Keratinocyte (primary cell): ENCODE results near the gene CTNND2. TPM values are rescaled to one million over a fixed set of nuclear protein-coding genes. Genes with fewer than 3 reads are reported as not detected.

ENCODE experiments used
- DNase-seq: peaks from one replicate; pipeline ENCODE4 v3.0.0-alpha.2; 2011; ENCODE audit warnings: low read depth, missing footprints, low spot score
- FAIRE-seq: peaks from 2 replicates; lab custom pipeline; 2011; peaks lifted over from hg19 to GRCh38; lab: Jason Lieb, UNC
- H2AFZ ChIP-seq: 2 replicates; pipeline ENCODE4 v1.6.0; 2012; ENCODE audit warnings: low read length, control low read depth, inconsistent platforms; ENCODE audit not compliant: control insufficient read depth
- H3K27ac ChIP-seq: 2 replicates; pipeline ENCODE4 v1.5.1; 2011; ENCODE audit warnings: low read length; ENCODE audit not compliant: control insufficient read depth, insufficient read depth
- H3K27me3 ChIP-seq: 3 replicates; pipeline ENCODE4 v1.6.0; 2011; ENCODE audit warnings: low read length; ENCODE audit not compliant: control insufficient read depth, insufficient read depth; ENCODE audit errors: extremely low read depth
- H3K36me3 ChIP-seq, 2 experiments: 2 replicates in 1 of 2; 3 replicates in 1 of 2; pipeline ENCODE4 v1.5.1; 2011; ENCODE audit warnings: low read length in 2 of 2, mild to moderate bottlenecking in 1 of 2; ENCODE audit not compliant: control insufficient read depth in 2 of 2, insufficient read depth in 2 of 2; ENCODE audit errors: extremely low read depth in 1 of 2
- H3K4me1 ChIP-seq: 3 replicates; pipeline ENCODE4 v1.5.1; 2011; ENCODE audit warnings: low read length; ENCODE audit not compliant: control insufficient read depth, insufficient read depth; ENCODE audit errors: extremely low read depth
- H3K4me2 ChIP-seq: 3 replicates; pipeline ENCODE4 v1.6.0; 2011; ENCODE audit warnings: low read depth, low read length; ENCODE audit not compliant: control insufficient read depth, insufficient read depth; ENCODE audit errors: extremely low read depth
- H3K4me3 ChIP-seq, 3 experiments: fragments of 200-600 bp in 1 of 3; sonication (generic) in 1 of 3; 2 replicates in 2 of 3; 3 replicates in 1 of 3; pipeline ENCODE4 v1.5.1; 2011 to 2016; ENCODE audit warnings: low read length in 3 of 3, mild to moderate bottlenecking in 3 of 3, control low read depth in 2 of 3, inconsistent platforms in 1 of 3, low read depth in 1 of 3, mixed read lengths in 1 of 3, mixed run types in 1 of 3, moderate library complexity in 1 of 3; ENCODE audit not compliant: control insufficient read depth in 2 of 3, insufficient read depth in 2 of 3; ENCODE audit errors: extremely low read depth in 1 of 3
- H3K79me2 ChIP-seq: 2 replicates; pipeline ENCODE4 v1.6.0; 2012; ENCODE audit warnings: low read length; ENCODE audit not compliant: control insufficient read depth, insufficient read depth
- H3K9ac ChIP-seq: 3 replicates; pipeline ENCODE4 v1.6.0; 2011; ENCODE audit warnings: low read length; ENCODE audit not compliant: control insufficient read depth, insufficient read depth; ENCODE audit errors: extremely low read depth
- H3K9me1 ChIP-seq: 3 replicates; pipeline ENCODE4 v1.6.0; 2011; ENCODE audit warnings: low read length; ENCODE audit not compliant: control insufficient read depth, insufficient read depth; ENCODE audit errors: extremely low read depth
- H3K9me3 ChIP-seq: 2 replicates; pipeline ENCODE4 v1.5.1; 2012; ENCODE audit warnings: low read depth, low read length; ENCODE audit not compliant: control insufficient read depth
- H4K20me1 ChIP-seq: 3 replicates; pipeline ENCODE4 v1.6.0; 2011; ENCODE audit warnings: low read length; ENCODE audit not compliant: control insufficient read depth, insufficient read depth; ENCODE audit errors: extremely low read depth
- CTCF ChIP-seq, 3 experiments: IDR thresholded peaks in 1 of 3; conservative IDR thresholded peaks in 1 of 3; optimal IDR thresholded peaks in 1 of 3; 2 replicates in 2 of 3; 3 replicates in 1 of 3; pipeline versions ENCODE3 to v1.5.1; 2011; ENCODE audit warnings: low read length in 3 of 3, mild to moderate bottlenecking in 3 of 3, moderate library complexity in 2 of 3, control low read depth in 1 of 3, inconsistent platforms in 1 of 3; ENCODE audit not compliant: insufficient read depth in 2 of 3; ENCODE audit errors: extremely low read depth in 1 of 3
- EZH2 ChIP-seq: IDR thresholded peaks from one replicate; pipeline ENCODE4 v1.6.1; 2012; ENCODE audit warnings: inconsistent platforms, mild to moderate bottlenecking, low read length, moderate library complexity
- dilution Hi-C: fragments of 300-500 bp; cut with MboI; formaldehyde crosslinking; loops from one replicate; pipeline ENCODE4 v1.7.0; 2020; ENCODE audit warnings: low sequenced_read_pairs; ENCODE audit not compliant: extremely low pct_ligation_motif_present
- polyA plus RNA-seq, 5 experiments: library from polyadenylated mRNA; depleted of rRNA in 3 of 5; stranded (reverse) in 3 of 5; stranded (forward) in 1 of 5; unstranded in 1 of 5; fragments of >200 nt; gene quantifications; 1 replicate in 1 of 5; 2 replicates in 3 of 5; 3 replicates in 1 of 5; pipeline versions ENCODE4 v1.2.1 to v1.2.3, GENCODE V29; 2011 to 2012; ENCODE audit warnings: missing spikeins in 2 of 5, low read depth in 1 of 5, low replicate concordance in 1 of 5

The CTNND2 gene
- polyA plus RNA-seq, 1 donor (not counting 4 experiments of a cell fraction or from before 2014, with no cell fraction given) = not detected

- TF ChIP-seq EZH2 (no peak), CTCF (optimal IDR thresholded peaks at IDR 0.05 in 1 of 3, IDR thresholded peaks at IDR 0.05 in 1 of 3, conservative IDR thresholded peaks at IDR 0.05 in 1 of 3; ENCODE audit: extremely low read depth in 1 of 3, insufficient read depth in 2 of 3, low read length in 3 of 3) (no peak)
- H3K4me2 ChIP-seq = no peak overlapping the region
- H3K27me3 ChIP-seq = no peaks in the 10 kb centered on the region
- no peaks in the 10 kb centered on the region for H3K36me3 ChIP-seq
- no peak overlapping the region for H3K27ac ChIP-seq
- dilution Hi-C loops = no loop called here
- FAIRE-seq (no peak), DNase-seq (no peak)
- no peak overlapping the region for H2AFZ ChIP-seq
- no peaks in the 10 kb centered on the region for H3K9me3 ChIP-seq
- no peaks in the 10 kb centered on the region for H3K9me1 ChIP-seq
- no peaks in the 10 kb centered on the region for H3K4me1 ChIP-seq
- H3K79me2 ChIP-seq = no peaks in the 10 kb centered on the region
- H4K20me1 ChIP-seq = no peaks in the 10 kb centered on the region
- H3K9ac ChIP-seq = no peak overlapping the region
- no peak overlapping the region for H3K4me3 ChIP-seq
Observed at GRCh38 chr5:11302663-11303062, 601.6 kb downstream of the CTNND2 start.

GRCh38 chr5:11301171-11301570 is 603.1 kb downstream of the CTNND2 start:
- no peak overlapping the region for H2AFZ ChIP-seq
- H3K4me2 ChIP-seq = no peak overlapping the region
- no peaks in the 10 kb centered on the region for H3K79me2 ChIP-seq
- no peak overlapping the region for H3K9ac ChIP-seq
- no peaks in the 10 kb centered on the region for H3K9me1 ChIP-seq
- no peaks in the 10 kb centered on the region for H3K9me3 ChIP-seq
- TF ChIP-seq CTCF (optimal IDR thresholded peaks at IDR 0.05 in 1 of 3, IDR thresholded peaks at IDR 0.05 in 1 of 3, conservative IDR thresholded peaks at IDR 0.05 in 1 of 3; ENCODE audit: extremely low read depth in 1 of 3, insufficient read depth in 2 of 3, low read length in 3 of 3) (no peak), EZH2 (no peak)
- H3K4me3 ChIP-seq = no peak overlapping the region
- dilution Hi-C loops = no loop called here
- no peaks in the 10 kb centered on the region for H3K27me3 ChIP-seq
- H3K4me1 ChIP-seq = no peaks in the 10 kb centered on the region
- no peak overlapping the region for H3K27ac ChIP-seq
- no peaks in the 10 kb centered on the region for H4K20me1 ChIP-seq
- FAIRE-seq (no peak), DNase-seq (no peak)
- no peaks in the 10 kb centered on the region for H3K36me3 ChIP-seq
